NCI-H1105 treated with DMSO at 0.1 percent for 48 hours (cell line): ENCODE data around the gene TRIP6.
"Not testable (repeated sequence)": the region's sequence is repeated elsewhere in the genome, so short reads cannot be mapped to it uniquely, and the experiment has no call there.

Experiments used
- DNase-seq: peaks from one replicate; lab custom pipeline; 2025; lab: John Stamatoyannopoulos, UW

Gene TRIP6

GRCh38 chr7:100914208-100914878 lies 47.2 kb downstream of the TRIP6 start:
- DNase-seq, result no peak

- no peak for DNase-seq
Measured at GRCh38 chr7:100914879-100915447, 47.8 kb downstream of the TRIP6 start.

GRCh38 chr7:100919335-100919734 lies 52.1 kb downstream of the TRIP6 start:
- not testable (repeated sequence) for DNase-seq

- DNase-seq, result not testable (repeated sequence)
Measured at GRCh38 chr7:100919779-100920437, 52.7 kb downstream of the TRIP6 start.

- DNase-seq, result no peak
Measured at GRCh38 chr7:100921039-100921438, 53.9 kb downstream of the TRIP6 start.
